KOPT-K1 (cell line): ENCODE measurements around the gene DOCK8.
"Not testable (repeated sequence)": the region's sequence is repeated elsewhere in the genome, so short reads cannot be mapped to it uniquely, and the experiment has no call there.

ENCODE experiments used
- H3K27ac ChIP-seq: fragments of 200-600 bp; sonication (generic); 2 replicates; pipeline ENCODE4 v1.5.1; 2016; ENCODE audit warnings: antibody characterized with exemption, mild to moderate bottlenecking, low read depth, low read length; ENCODE audit not compliant: poor library complexity, severe bottlenecking
- H3K36me3 ChIP-seq: fragments of 200-600 bp; sonication (generic); 2 replicates; pipeline ENCODE4 v1.5.1; 2017; ENCODE audit warnings: antibody characterized with exemption, mild to moderate bottlenecking, low read length, moderate library complexity; ENCODE audit not compliant: insufficient read depth
- H3K9me3 ChIP-seq: fragments of 200-600 bp; sonication (generic); 2 replicates; pipeline ENCODE4 v1.5.1; 2017; ENCODE audit warnings: antibody characterized with exemption, low read length, mild to moderate bottlenecking; ENCODE audit not compliant: insufficient read depth, poor library complexity, severe bottlenecking

DOCK8 gene

GRCh38 chr9:214648-215493 lies at the start of gene DOCK8:
TSS of gene DOCK8 (plus strand) at chr9:214865. CDS start at chr9:214977, 112 bp downstream.
- H3K27ac ChIP-seq, result no peak within 1 kb of the TSS
- peaks cover 10% of the 10 kb centered on the region for H3K9me3 ChIP-seq

GRCh38 chr9:169757-170156 lies 44.9 kb upstream of the DOCK8 start:
- H3K36me3 ChIP-seq, H3K9me3 ChIP-seq, H3K27ac ChIP-seq: not testable (repeated sequence)

More at GRCh38 chr9:214648-215493, at the start of gene DOCK8:
- H3K36me3 ChIP-seq, result no peaks in the 10 kb centered on the region

GRCh38 chr9:178140-178825 lies 36.4 kb upstream of the DOCK8 start:
- H3K36me3 ChIP-seq, H3K9me3 ChIP-seq, H3K27ac ChIP-seq: not testable (repeated sequence)

GRCh38 chr9:178970-179383 lies 35.7 kb upstream of the DOCK8 start, which contains the start of gene ZNG1A:
TSS of gene ZNG1A (minus strand) at chr9:179056. CDS start at chr9:178969, 87 bp downstream.
- H3K9me3 ChIP-seq, H3K27ac ChIP-seq, H3K36me3 ChIP-seq: not testable (repeated sequence)

GRCh38 chr9:199601-200000 lies 15.1 kb upstream of the DOCK8 start:
- H3K36me3 ChIP-seq, H3K9me3 ChIP-seq, H3K27ac ChIP-seq: not testable (repeated sequence)

- no peak overlapping the region for H3K27ac ChIP-seq
- no peaks in the 10 kb centered on the region for H3K9me3 ChIP-seq
- H3K36me3 ChIP-seq, result no peaks in the 10 kb centered on the region
Measured at GRCh38 chr9:206481-206880, 8.2 kb upstream of the DOCK8 start.

- H3K9me3 ChIP-seq, result peaks cover 4% of the 10 kb centered on the region
- H3K27ac ChIP-seq, result no peak overlapping the region
- no peaks in the 10 kb centered on the region for H3K36me3 ChIP-seq
Measured at GRCh38 chr9:209143-209758, 5.4 kb upstream of the DOCK8 start.

GRCh38 chr9:211036-211435 lies 3.6 kb upstream of the DOCK8 start:
- Histone ChIP-seq H3K9me3 (peaks cover 10% of the 10 kb centered on the region), H3K36me3 (no peaks in the 10 kb centered on the region), H3K27ac (no peak overlapping the region)

- Histone ChIP-seq H3K9me3 (peaks cover 10% of the 10 kb centered on the region), H3K36me3 (no peaks in the 10 kb centered on the region), H3K27ac (no peak overlapping the region)
Measured at GRCh38 chr9:211557-211956, 3.1 kb upstream of the DOCK8 start.

- Histone ChIP-seq H3K36me3 (no peaks in the 10 kb centered on the region), H3K9me3 (peaks cover 10% of the 10 kb centered on the region), H3K27ac (no peak overlapping the region)
Measured at GRCh38 chr9:212297-212696, 2.4 kb upstream of the DOCK8 start.

- H3K36me3 ChIP-seq, H3K9me3 ChIP-seq, H3K27ac ChIP-seq: not testable (repeated sequence)
Measured at GRCh38 chr9:213901-214300, 764 bp upstream of the DOCK8 start.

- H3K36me3 ChIP-seq, result no peaks in the 10 kb centered on the region
- peaks cover 10% of the 10 kb centered on the region for H3K9me3 ChIP-seq
- no peak overlapping the region for H3K27ac ChIP-seq
Measured at GRCh38 chr9:214351-214647, 366 bp upstream of the DOCK8 start.

GRCh38 chr9:215631-216155 lies 1.0 kb downstream of the DOCK8 start:
- H3K27ac ChIP-seq, result no peak overlapping the region
- no peaks in the 10 kb centered on the region for H3K36me3 ChIP-seq
- peaks cover 10% of the 10 kb centered on the region for H3K9me3 ChIP-seq

- Histone ChIP-seq H3K27ac (no peak overlapping the region), H3K9me3 (peaks cover 10% of the 10 kb centered on the region), H3K36me3 (no peaks in the 10 kb centered on the region)
Measured at GRCh38 chr9:216866-217265, 2.2 kb downstream of the DOCK8 start.

GRCh38 chr9:217950-218349 lies 3.3 kb downstream of the DOCK8 start:
- Histone ChIP-seq H3K36me3 (no peaks in the 10 kb centered on the region), H3K9me3 (peaks cover 10% of the 10 kb centered on the region), H3K27ac (no peak overlapping the region)
